ENCODE measurements around the gene GPX2. TPM values are rescaled to one million over a fixed set of nuclear protein-coding genes. Genes with fewer than 3 reads are reported as not detected.

GPX2 gene
- polyA plus RNA-seq, 4 donors, result 49.2 to 1,000 (median 61.2) TPM

GRCh38 chr14:64958201-64958600, 15.7 kb upstream of the GPX2 start:
- 90 to 96% (median 90%) methylated on average over 2 of the region's 2 CpGs for WGBS, 3 donors
- Histone ChIP-seq H3K4me3 (ENCODE audit: low read depth in 1 of 3, low read length in 3 of 3) (no peak overlapping the region), H3K27ac (ENCODE audit: low read depth in 1 of 3, low read length in 2 of 3) (no peak overlapping the region), H3K36me3 (ENCODE audit: control insufficient read depth in 3 of 3, insufficient read depth in 2 of 3, low read depth in 1 of 3, low read length in 3 of 3) (peaks cover 0 to 25% (median 0%) of the 10 kb centered on the region in 3 donors), H3K27me3 (ENCODE audit: control insufficient read depth in 3 of 3, insufficient read depth in 3 of 3, low read length in 3 of 3) (no peaks in the 10 kb centered on the region), H3K4me1 (ENCODE audit: control insufficient read depth in 3 of 3, insufficient read depth in 2 of 3, low read depth in 1 of 3, low read length in 2 of 3) (no peaks in the 10 kb centered on the region), H3K9me3 (ENCODE audit: control insufficient read depth in 2 of 2, insufficient read depth in 1 of 2, low read depth in 1 of 2, low read length in 1 of 2) (no peaks in the 10 kb centered on the region)
- no peak for FAIRE-seq
- DNase-seq, result no peak

DNA sequence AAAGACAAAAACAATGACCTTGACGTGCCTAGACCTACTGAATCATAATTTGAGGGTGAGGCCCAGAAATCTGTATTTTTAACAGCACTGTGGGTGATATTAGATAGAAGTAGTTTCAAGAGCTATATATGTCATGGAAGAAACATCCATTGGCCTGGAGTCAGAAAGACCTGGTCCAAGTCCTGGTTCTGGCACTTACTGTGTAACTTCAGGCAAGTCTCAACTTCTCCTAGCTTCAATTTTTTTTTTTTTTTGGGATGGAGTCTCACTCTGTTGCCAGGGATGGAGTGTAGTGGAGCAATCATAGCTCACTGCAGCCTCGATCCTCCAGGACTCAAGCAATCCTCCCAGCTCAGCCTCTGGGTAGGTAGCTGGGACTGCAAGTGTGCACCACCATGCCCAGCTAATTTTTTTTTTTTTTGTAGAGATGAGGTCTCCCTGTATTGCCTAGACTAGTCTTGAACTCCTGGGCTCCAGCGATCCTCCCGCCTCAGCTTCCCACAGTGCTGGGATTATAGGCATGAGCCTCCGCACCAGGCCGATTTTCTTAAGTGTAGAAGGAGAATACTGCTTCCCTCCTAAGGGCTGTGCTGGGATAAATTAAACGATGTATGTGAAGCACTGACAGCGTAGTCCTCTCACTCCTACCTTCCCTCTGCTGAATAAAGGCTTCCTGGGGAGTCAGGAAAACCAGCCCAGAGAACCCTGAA, 14.3 kb upstream of the GPX2 start:
- H3K27ac ChIP-seq (ENCODE audit: low read depth in 1 of 3, low read length in 2 of 3), result no peak overlapping the region
- no peaks in the 10 kb centered on the region for H3K9me3 ChIP-seq (ENCODE audit: control insufficient read depth in 2 of 2, insufficient read depth in 1 of 2, low read depth in 1 of 2, low read length in 1 of 2)
- H3K4me3 ChIP-seq (ENCODE audit: low read depth in 1 of 3, low read length in 3 of 3), result no peak overlapping the region
- H3K4me1 ChIP-seq (ENCODE audit: control insufficient read depth in 3 of 3, insufficient read depth in 2 of 3, low read depth in 1 of 3, low read length in 2 of 3), result no peaks in the 10 kb centered on the region
- peaks cover 0 to 28% (median 1%) of the 10 kb centered on the region in 3 donors for H3K36me3 ChIP-seq (ENCODE audit: control insufficient read depth in 3 of 3, insufficient read depth in 2 of 3, low read depth in 1 of 3, low read length in 3 of 3)
- FAIRE-seq (no peak), DNase-seq (no peak)
- no peaks in the 10 kb centered on the region for H3K27me3 ChIP-seq (ENCODE audit: control insufficient read depth in 3 of 3, insufficient read depth in 3 of 3, low read length in 3 of 3)
- 86 to 94% (median 91%) methylated on average over 8 of the region's 8 CpGs for WGBS, 3 donors

- WGBS, 3 donors, result 78 to 84% (median 84%) methylated on average over 6 of the region's 6 CpGs
- Histone ChIP-seq H3K36me3 (ENCODE audit: control insufficient read depth in 3 of 3, insufficient read depth in 2 of 3, low read depth in 1 of 3, low read length in 3 of 3) (peaks cover 0 to 43% (median 2%) of the 10 kb centered on the region in 3 donors), H3K27ac (ENCODE audit: low read depth in 1 of 3, low read length in 2 of 3) (no peak overlapping the region), H3K9me3 (ENCODE audit: control insufficient read depth in 2 of 2, insufficient read depth in 1 of 2, low read depth in 1 of 2, low read length in 1 of 2) (no peaks in the 10 kb centered on the region), H3K4me3 (ENCODE audit: low read depth in 1 of 3, low read length in 3 of 3) (no peak overlapping the region), H3K4me1 (ENCODE audit: control insufficient read depth in 3 of 3, insufficient read depth in 2 of 3, low read depth in 1 of 3, low read length in 2 of 3) (no peaks in the 10 kb centered on the region), H3K27me3 (ENCODE audit: control insufficient read depth in 3 of 3, insufficient read depth in 3 of 3, low read length in 3 of 3) (no peaks in the 10 kb centered on the region)
- no peak for FAIRE-seq
- no peak for DNase-seq
Observed at GRCh38 chr14:64955297-64955696, 12.8 kb upstream of the GPX2 start.

GRCh38 chr14:64954491-64955240, 12.1 kb upstream of the GPX2 start:
- FAIRE-seq (no peak), DNase-seq (no peak)
- H3K27me3 ChIP-seq (ENCODE audit: control insufficient read depth in 3 of 3, insufficient read depth in 3 of 3, low read length in 3 of 3), result no peaks in the 10 kb centered on the region
- WGBS, 3 donors, result 89 to 96% (median 91%) methylated on average over 9 of the region's 9 CpGs
- no peak overlapping the region for H3K4me3 ChIP-seq (ENCODE audit: low read depth in 1 of 3, low read length in 3 of 3)
- H3K36me3 ChIP-seq (ENCODE audit: control insufficient read depth in 3 of 3, insufficient read depth in 2 of 3, low read depth in 1 of 3, low read length in 3 of 3), result peaks cover 0 to 46% (median 2%) of the 10 kb centered on the region in 3 donors
- no peaks in the 10 kb centered on the region for H3K4me1 ChIP-seq (ENCODE audit: control insufficient read depth in 3 of 3, insufficient read depth in 2 of 3, low read depth in 1 of 3, low read length in 2 of 3)
- H3K27ac ChIP-seq (ENCODE audit: low read depth in 1 of 3, low read length in 2 of 3), result no peak overlapping the region
- H3K9me3 ChIP-seq (ENCODE audit: control insufficient read depth in 2 of 2, insufficient read depth in 1 of 2, low read depth in 1 of 2, low read length in 1 of 2), result no peaks in the 10 kb centered on the region

GRCh38 chr14:64953661-64954060, 11.1 kb upstream of the GPX2 start:
- Histone ChIP-seq H3K4me1 (ENCODE audit: control insufficient read depth in 3 of 3, insufficient read depth in 2 of 3, low read depth in 1 of 3, low read length in 2 of 3) (peaks cover 0 to 2% (median 0%) of the 10 kb centered on the region in 3 donors), H3K36me3 (ENCODE audit: control insufficient read depth in 3 of 3, insufficient read depth in 2 of 3, low read depth in 1 of 3, low read length in 3 of 3) (peaks cover 0 to 45% (median 2%) of the 10 kb centered on the region in 3 donors), H3K27me3 (ENCODE audit: control insufficient read depth in 3 of 3, insufficient read depth in 3 of 3, low read length in 3 of 3) (no peaks in the 10 kb centered on the region), H3K4me3 (ENCODE audit: low read depth in 1 of 3, low read length in 3 of 3) (no peak overlapping the region), H3K9me3 (ENCODE audit: control insufficient read depth in 2 of 2, insufficient read depth in 1 of 2, low read depth in 1 of 2, low read length in 1 of 2) (no peaks in the 10 kb centered on the region), H3K27ac (ENCODE audit: low read depth in 1 of 3, low read length in 2 of 3) (no peak overlapping the region)
- 92 to 95% (median 93%) methylated on average over 6 of the region's 6 CpGs for WGBS, 3 donors
- FAIRE-seq (no peak), DNase-seq (no peak)

DNA sequence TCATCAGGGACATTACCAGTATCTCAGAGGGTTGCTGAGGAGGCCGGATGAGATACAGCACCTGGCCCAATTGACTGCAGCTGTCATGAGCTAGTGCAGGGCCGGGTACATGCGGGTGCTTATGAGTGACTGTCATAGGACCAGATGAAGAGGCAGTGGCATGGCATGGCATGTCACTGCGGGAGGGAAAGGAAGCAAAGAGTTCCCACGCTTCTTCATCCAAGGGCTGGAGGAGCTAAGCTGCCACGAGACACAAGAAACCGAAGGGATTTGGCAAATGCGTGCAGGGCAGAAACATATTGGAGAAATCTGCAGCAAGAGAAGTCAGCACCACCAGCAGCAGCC, 10.7 kb upstream of the GPX2 start:
- no peak overlapping the region for H3K4me3 ChIP-seq (ENCODE audit: low read depth in 1 of 3, low read length in 3 of 3)
- no peak overlapping the region for H3K27ac ChIP-seq (ENCODE audit: low read depth in 1 of 3, low read length in 2 of 3)
- H3K9me3 ChIP-seq (ENCODE audit: control insufficient read depth in 2 of 2, insufficient read depth in 1 of 2, low read depth in 1 of 2, low read length in 1 of 2), result no peaks in the 10 kb centered on the region
- 88 to 95% (median 92%) methylated on average over 8 of the region's 8 CpGs for WGBS, 3 donors
- no peaks in the 10 kb centered on the region for H3K27me3 ChIP-seq (ENCODE audit: control insufficient read depth in 3 of 3, insufficient read depth in 3 of 3, low read length in 3 of 3)
- DNase-seq, result no peak
- H3K4me1 ChIP-seq (ENCODE audit: control insufficient read depth in 3 of 3, insufficient read depth in 2 of 3, low read depth in 1 of 3, low read length in 2 of 3), result peaks cover 0 to 5% (median 0%) of the 10 kb centered on the region in 3 donors
- H3K36me3 ChIP-seq (ENCODE audit: control insufficient read depth in 3 of 3, insufficient read depth in 2 of 3, low read depth in 1 of 3, low read length in 3 of 3), result peaks cover 0 to 49% (median 2%) of the 10 kb centered on the region in 3 donors
- no peak for FAIRE-seq

GRCh38 chr14:64952598-64953309, 10.2 kb upstream of the GPX2 start:
- DNase-seq (no peak), FAIRE-seq (no peak)
- WGBS, 3 donors, result 71 to 84% (median 82%) methylated on average over 7 of the region's 7 CpGs
- H3K36me3 ChIP-seq (ENCODE audit: control insufficient read depth in 3 of 3, insufficient read depth in 2 of 3, low read depth in 1 of 3, low read length in 3 of 3), result peaks cover 0 to 53% (median 2%) of the 10 kb centered on the region in 3 donors
- no peaks in the 10 kb centered on the region for H3K9me3 ChIP-seq (ENCODE audit: control insufficient read depth in 2 of 2, insufficient read depth in 1 of 2, low read depth in 1 of 2, low read length in 1 of 2)
- no peak overlapping the region for H3K4me3 ChIP-seq (ENCODE audit: low read depth in 1 of 3, low read length in 3 of 3)
- H3K4me1 ChIP-seq (ENCODE audit: control insufficient read depth in 3 of 3, insufficient read depth in 2 of 3, low read depth in 1 of 3, low read length in 2 of 3), result peaks cover 2 to 9% (median 3%) of the 10 kb centered on the region in 3 donors
- no peaks in the 10 kb centered on the region for H3K27me3 ChIP-seq (ENCODE audit: control insufficient read depth in 3 of 3, insufficient read depth in 3 of 3, low read length in 3 of 3)
- H3K27ac ChIP-seq (ENCODE audit: low read depth in 1 of 3, low read length in 2 of 3), result no peak overlapping the region

DNA sequence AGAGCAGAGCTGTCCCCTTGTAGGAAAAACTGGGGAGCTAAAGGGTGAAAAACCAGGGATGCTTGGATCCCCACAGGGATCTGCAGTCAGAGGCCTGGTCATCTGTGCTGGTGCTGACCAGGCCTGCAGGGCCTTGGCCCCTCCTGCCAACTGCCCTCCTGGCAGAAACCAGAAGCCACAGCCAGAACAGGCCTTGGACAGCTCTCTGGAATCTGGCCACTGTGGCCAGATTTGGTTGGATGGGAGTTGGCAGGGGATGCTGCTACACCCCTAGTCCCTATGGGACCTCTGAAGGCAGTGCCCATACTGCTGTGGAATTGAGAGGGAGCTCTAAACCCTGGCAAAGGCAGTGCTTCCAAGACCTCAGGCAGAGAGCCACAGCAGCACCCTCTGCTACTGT, 9.2 kb upstream of the GPX2 start:
- Histone ChIP-seq H3K4me1 (ENCODE audit: control insufficient read depth in 3 of 3, insufficient read depth in 2 of 3, low read depth in 1 of 3, low read length in 2 of 3) (peaks cover 2 to 10% (median 9%) of the 10 kb centered on the region in 3 donors), H3K4me3 (ENCODE audit: low read depth in 1 of 3, low read length in 3 of 3) (no peak overlapping the region), H3K36me3 (ENCODE audit: control insufficient read depth in 3 of 3, insufficient read depth in 2 of 3, low read depth in 1 of 3, low read length in 3 of 3) (peaks cover 0 to 55% (median 2%) of the 10 kb centered on the region in 3 donors), H3K9me3 (ENCODE audit: control insufficient read depth in 2 of 2, insufficient read depth in 1 of 2, low read depth in 1 of 2, low read length in 1 of 2) (no peaks in the 10 kb centered on the region), H3K27ac (ENCODE audit: low read depth in 1 of 3, low read length in 2 of 3) (no peak overlapping the region), H3K27me3 (ENCODE audit: control insufficient read depth in 3 of 3, insufficient read depth in 3 of 3, low read length in 3 of 3) (no peaks in the 10 kb centered on the region)
- DNase-seq, result no peak
- FAIRE-seq, result no peak
